Measurements from ENCODE around the gene PNCK. TPM values are rescaled to one million over a fixed set of nuclear protein-coding genes. Genes with fewer than 3 reads are reported as not detected.

The PNCK gene
- total RNA-seq, 2 donors from 2014 or later: 8.5 to 50.6 TPM

DNA sequence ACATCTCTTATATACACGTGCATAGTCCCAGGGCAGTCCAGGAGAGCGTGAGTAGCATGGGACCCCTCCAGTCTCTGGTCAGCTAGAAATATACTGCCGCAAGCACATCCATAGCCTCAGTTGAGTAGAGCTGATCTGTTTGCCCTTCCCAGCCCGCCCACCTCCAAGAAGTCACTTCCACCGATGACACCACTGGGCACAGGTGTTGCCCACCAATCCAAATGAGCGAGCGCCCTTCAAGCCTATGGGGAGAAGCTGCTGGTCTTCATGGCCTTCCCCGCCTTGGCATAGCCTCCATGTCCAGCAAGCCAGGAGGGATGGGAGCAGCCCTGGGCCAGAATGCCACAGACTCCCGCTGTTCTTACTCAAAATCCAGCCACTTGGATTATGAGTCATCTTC lies 16.5 kb downstream of the PNCK start:
- intact Hi-C loops (cut with DNase I): no loop called here
- H3K27ac ChIP-seq: no peak overlapping the region
- H3K27me3 ChIP-seq (replicated peaks; ENCODE audit: insufficient read depth): no peaks in the 10 kb centered on the region
- TF ChIP-seq, protein P1, sequence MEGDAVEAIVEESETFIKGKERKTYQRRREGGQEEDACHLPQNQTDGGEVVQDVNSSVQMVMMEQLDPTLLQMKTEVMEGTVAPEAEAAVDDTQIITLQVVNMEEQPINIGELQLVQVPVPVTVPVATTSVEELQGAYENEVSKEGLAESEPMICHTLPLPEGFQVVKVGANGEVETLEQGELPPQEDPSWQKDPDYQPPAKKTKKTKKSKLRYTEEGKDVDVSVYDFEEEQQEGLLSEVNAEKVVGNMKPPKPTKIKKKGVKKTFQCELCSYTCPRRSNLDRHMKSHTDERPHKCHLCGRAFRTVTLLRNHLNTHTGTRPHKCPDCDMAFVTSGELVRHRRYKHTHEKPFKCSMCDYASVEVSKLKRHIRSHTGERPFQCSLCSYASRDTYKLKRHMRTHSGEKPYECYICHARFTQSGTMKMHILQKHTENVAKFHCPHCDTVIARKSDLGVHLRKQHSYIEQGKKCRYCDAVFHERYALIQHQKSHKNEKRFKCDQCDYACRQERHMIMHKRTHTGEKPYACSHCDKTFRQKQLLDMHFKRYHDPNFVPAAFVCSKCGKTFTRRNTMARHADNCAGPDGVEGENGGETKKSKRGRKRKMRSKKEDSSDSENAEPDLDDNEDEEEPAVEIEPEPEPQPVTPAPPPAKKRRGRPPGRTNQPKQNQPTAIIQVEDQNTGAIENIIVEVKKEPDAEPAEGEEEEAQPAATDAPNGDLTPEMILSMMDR (IDR thresholded peaks at IDR 0.05): no peak
- no peak for TF ChIP-seq POLR2AphosphoS5 (IDR thresholded peaks at IDR 0.05)
- TF ChIP-seq POLR2A (IDR thresholded peaks at IDR 0.05): no peak
- DNase-seq (ENCODE audit: low spot score): no peak
- H3K4me1 ChIP-seq (replicated peaks): no peaks in the 10 kb centered on the region
- H3K36me3 ChIP-seq: no peaks in the 10 kb centered on the region
- H3K9me3 ChIP-seq: no peaks in the 10 kb centered on the region
- no peak overlapping the region for H3K4me3 ChIP-seq
- WGBS: 89% methylated on average over 7 of the region's 9 CpGs

DNA sequence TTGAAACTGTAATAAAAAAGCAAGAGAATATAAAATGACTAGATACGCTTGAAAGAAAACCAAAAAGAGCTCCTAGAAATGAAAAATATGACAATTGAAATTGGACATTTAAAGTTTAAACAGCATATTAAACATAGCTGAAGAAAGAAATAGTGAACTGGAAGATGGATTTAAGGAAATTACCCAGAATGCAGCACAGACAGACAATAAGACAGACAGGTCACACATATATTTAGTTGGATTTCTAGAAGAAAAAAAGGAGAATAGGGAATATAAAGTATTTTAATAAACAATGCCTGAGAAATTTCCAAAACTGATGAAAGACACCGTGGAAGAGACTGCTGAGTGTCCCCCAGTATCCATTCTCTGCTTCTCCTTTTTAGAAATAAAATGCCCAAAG lies 20.1 kb downstream of the PNCK start:
- no peaks in the 10 kb centered on the region for H3K27me3 ChIP-seq (replicated peaks; ENCODE audit: insufficient read depth)
- TF ChIP-seq POLR2A (IDR thresholded peaks at IDR 0.05) (no peak), POLR2AphosphoS5 (IDR thresholded peaks at IDR 0.05) (no peak)
- TF ChIP-seq, protein P1 (IDR thresholded peaks at IDR 0.05): no peak
- intact Hi-C loops (cut with DNase I): no loop called here
- no peaks in the 10 kb centered on the region for H3K4me1 ChIP-seq (replicated peaks)
- no peaks in the 10 kb centered on the region for H3K36me3 ChIP-seq
- 97% methylated on average over 2 of the region's 2 CpGs for WGBS
- no peak for DNase-seq (ENCODE audit: low spot score)
- no peak overlapping the region for H3K4me3 ChIP-seq
- H3K9me3 ChIP-seq: no peaks in the 10 kb centered on the region
- H3K27ac ChIP-seq: no peak overlapping the region

DNA sequence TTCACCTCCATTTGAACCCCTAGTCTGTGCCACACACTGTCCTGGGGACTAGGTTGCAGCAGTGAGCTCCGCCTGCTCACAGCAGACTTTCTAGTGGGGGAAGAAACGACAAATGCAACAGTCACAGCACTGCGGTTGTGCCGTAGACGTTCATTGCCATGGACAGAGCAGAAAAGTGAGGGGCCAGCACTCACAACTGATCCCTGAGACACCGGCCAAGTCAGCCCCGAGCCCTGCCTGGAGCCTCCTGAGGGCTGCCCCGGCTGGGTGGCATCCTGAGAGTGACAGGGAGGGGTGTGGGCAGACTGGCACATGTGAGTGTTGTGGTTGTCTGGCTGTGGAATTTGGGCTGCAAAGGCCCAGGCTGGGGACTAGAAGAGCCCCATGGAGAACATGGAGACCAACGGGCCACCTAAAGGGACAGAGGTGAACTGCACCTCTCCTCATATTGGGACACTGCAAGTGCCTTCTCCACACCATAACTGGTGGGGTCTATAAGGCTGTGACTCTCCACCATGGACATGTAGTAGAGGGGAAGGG lies 22.0 kb downstream of the PNCK start:
- WGBS: 78% methylated on average over 6 of the region's 9 CpGs
- Histone ChIP-seq H3K4me1 (replicated peaks) (no peaks in the 10 kb centered on the region), H3K27ac (no peak overlapping the region), H3K36me3 (no peaks in the 10 kb centered on the region), H3K9me3 (no peaks in the 10 kb centered on the region), H3K4me3 (no peak overlapping the region), H3K27me3 (replicated peaks; ENCODE audit: insufficient read depth) (no peaks in the 10 kb centered on the region)
- no peak for DNase-seq (ENCODE audit: low spot score)
- TF ChIP-seq, protein P1 (IDR thresholded peaks at IDR 0.05): no peak
- TF ChIP-seq POLR2AphosphoS5 (IDR thresholded peaks at IDR 0.05) (no peak), POLR2A (IDR thresholded peaks at IDR 0.05) (no peak)
- intact Hi-C loops (cut with DNase I): no loop called here

DNA sequence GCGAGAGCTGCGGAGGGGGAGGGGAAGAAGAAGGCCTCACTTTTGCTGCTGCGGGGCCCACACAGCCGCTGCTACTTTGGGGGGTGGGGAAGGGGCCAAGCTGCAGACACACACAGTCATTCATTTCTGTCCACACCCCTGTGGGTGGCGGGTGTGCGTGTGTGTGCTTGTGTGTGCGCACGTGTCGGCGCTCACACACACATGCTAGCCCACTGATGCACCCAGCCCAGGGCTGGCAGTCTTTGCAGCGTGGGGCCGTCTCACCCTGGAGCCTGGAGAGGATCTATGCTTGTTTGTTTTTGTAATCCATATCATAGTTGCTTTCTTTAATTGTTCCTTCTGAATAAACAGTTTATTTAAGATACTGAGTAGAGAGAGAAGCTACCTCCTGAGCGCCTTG lies 22.7 kb downstream of the PNCK start:
- Histone ChIP-seq H3K9me3 (no peaks in the 10 kb centered on the region), H3K27me3 (replicated peaks; ENCODE audit: insufficient read depth) (no peaks in the 10 kb centered on the region), H3K4me3 (no peak overlapping the region), H3K36me3 (no peaks in the 10 kb centered on the region), H3K4me1 (replicated peaks) (no peaks in the 10 kb centered on the region), H3K27ac (no peak overlapping the region)
- no peak for TF ChIP-seq POLR2A (IDR thresholded peaks at IDR 0.05)
- no peak for TF ChIP-seq POLR2AphosphoS5 (IDR thresholded peaks at IDR 0.05)
- TF ChIP-seq, protein P1 (IDR thresholded peaks at IDR 0.05): no peak
- intact Hi-C loops (cut with DNase I): no loop called here
- 92% methylated on average over 12 of the region's 13 CpGs for WGBS
- DNase-seq (ENCODE audit: low spot score): no peak

DNA sequence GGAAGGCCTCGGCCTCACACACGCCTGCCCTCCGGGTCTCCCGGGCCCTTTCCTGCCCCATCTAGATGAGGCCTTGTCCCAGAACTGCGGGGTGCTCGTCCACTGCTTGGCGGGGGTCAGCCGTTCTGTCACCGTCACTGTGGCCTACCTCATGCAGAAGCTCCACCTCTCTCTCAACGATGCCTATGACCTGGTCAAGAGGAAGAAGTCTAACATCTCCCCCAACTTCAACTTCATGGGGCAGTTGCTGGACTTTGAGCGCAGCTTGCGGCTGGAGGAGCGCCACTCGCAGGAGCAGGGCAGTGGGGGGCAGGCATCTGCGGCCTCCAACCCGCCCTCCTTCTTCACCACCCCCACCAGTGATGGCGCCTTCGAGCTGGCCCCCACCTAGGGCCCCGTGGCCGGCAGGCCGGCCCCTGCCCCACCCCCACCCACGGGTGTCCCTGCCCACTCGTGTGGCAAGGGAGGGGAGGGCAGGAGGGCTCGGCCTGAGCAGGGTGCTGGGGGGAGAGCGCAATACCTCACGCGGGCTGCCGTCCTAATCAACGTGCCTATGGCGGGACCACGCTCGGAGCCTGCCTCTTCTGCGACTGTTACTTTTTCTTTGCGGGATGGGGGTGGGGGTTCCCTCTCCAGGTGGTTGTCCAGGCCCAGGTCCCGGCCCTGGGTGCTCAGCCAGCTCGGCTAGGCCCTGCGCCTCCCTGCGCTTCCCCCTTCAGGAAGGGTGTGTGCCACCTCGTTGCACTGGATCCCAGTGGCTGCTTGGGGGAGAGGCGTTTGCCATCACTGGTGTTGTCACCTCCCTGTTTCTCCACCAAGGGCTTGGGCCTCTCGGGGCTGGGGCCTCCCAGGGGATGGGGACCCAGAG lies 23.5 kb downstream of the PNCK start:
- Histone ChIP-seq H3K27ac (no peak overlapping the region), H3K4me3 (no peak overlapping the region), H3K4me1 (replicated peaks) (no peaks in the 10 kb centered on the region), H3K27me3 (replicated peaks; ENCODE audit: insufficient read depth) (no peaks in the 10 kb centered on the region), H3K36me3 (no peaks in the 10 kb centered on the region), H3K9me3 (no peaks in the 10 kb centered on the region)
- no peak for DNase-seq (ENCODE audit: low spot score)
- intact Hi-C loops (cut with DNase I): no loop called here
- WGBS: 81% methylated on average over 8 of the region's 41 CpGs
- no peak for TF ChIP-seq POLR2AphosphoS5 (IDR thresholded peaks at IDR 0.05)
- TF ChIP-seq, protein P1 (IDR thresholded peaks at IDR 0.05): no peak
- TF ChIP-seq POLR2A (IDR thresholded peaks at IDR 0.05): no peak

All from prostate gland (tissue), 2 donors.